Prostate gland (tissue), 2 donors: ENCODE measurements around the gene CFAP61. TPM values are rescaled to one million over a fixed set of nuclear protein-coding genes. Genes with fewer than 3 reads are reported as not detected.

ENCODE experiments used
- DNase-seq: peaks from one replicate; pipeline ENCODE4 v3.0.0-alpha.2; 2019; ENCODE audit warnings: low spot score
- H3K27ac ChIP-seq, 2 donors: fragments of 200-600 bp; sonication (generic); 2 replicates each; pipeline ENCODE4 v1.5.1; 2017 to 2019
- H3K27me3 ChIP-seq: fragments of 200-600 bp; sonication (generic); replicated peaks from 2 replicates; pipeline ENCODE4 v1.5.1; 2019; ENCODE audit not compliant: insufficient read depth
- H3K36me3 ChIP-seq, 2 donors: fragments of 200-600 bp; sonication (generic); 1 replicate in 1 of 2; 2 replicates in 1 of 2; pipeline versions ENCODE4 v1.5.1 to v1.8.1; 2017 to 2019
- H3K4me1 ChIP-seq: fragments of 200-600 bp; sonication (generic); replicated peaks from 2 replicates; pipeline ENCODE4 v1.5.1; 2019
- H3K4me3 ChIP-seq, 2 donors: fragments of 200-600 bp; sonication (generic); 2 replicates each; pipeline ENCODE4 v1.5.1; 2017 to 2019
- H3K9me3 ChIP-seq: fragments of 200-600 bp; sonication (generic); 2 replicates; pipeline ENCODE4 v1.5.1; 2017
- CTCF ChIP-seq, 4 experiments: fragments of 200-600 bp in 2 of 4; fragments of 450-650 bp in 2 of 4; sonication (generic) in 2 of 4; IDR thresholded peaks; 1 replicate in 3 of 4; 2 replicates in 1 of 4; pipeline ENCODE4 v1.5.1; 2016 to 2019; ENCODE audit warnings: antibody characterized with exemption in 4 of 4, mild to moderate bottlenecking in 2 of 4, moderate library complexity in 2 of 4
- POLR2A ChIP-seq: fragments of 450-650 bp; IDR thresholded peaks from one replicate; pipeline ENCODE4 v1.6.1; 2016; ENCODE audit warnings: antibody characterized with exemption, mild to moderate bottlenecking
- POLR2AphosphoS5 ChIP-seq: sonication (generic); formaldehyde crosslinking; IDR thresholded peaks from one replicate; pipeline ENCODE4 v1.6.1; 2017; ENCODE audit warnings: antibody characterized with exemption
- WGBS: methylation state at CpG from one replicate; pipeline ENCODE4 v1.1.5; 2018; 5-methylcytosine and 5-hydroxymethylcytosine counted together
- intact Hi-C: fragments of 100-400 bp; cut with DNase I; formaldehyde crosslinking; loops from one replicate; pipeline ENCODE4 v1.14.2; 2022
- total RNA-seq, 2 donors: library from RNA; depleted of rRNA; stranded (reverse); fragments of >200 nt; gene quantifications; one replicate each; pipeline ENCODE4 v1.1.0, GENCODE V29; 2016

Gene CFAP61
- total RNA-seq, 2 donors from 2014 or later, result 0.14 to 8.1 TPM

GRCh38 chr20:20089939-20090338 lies 37.6 kb downstream of the CFAP61 start:
- no peak for DNase-seq
- 69% methylated on average over 1 of the region's 1 CpG for WGBS
- Histone ChIP-seq H3K9me3 (no peaks in the 10 kb centered on the region), H3K4me1 (no peaks in the 10 kb centered on the region), H3K4me3 (no peak overlapping the region), H3K27ac (no peak overlapping the region), H3K27me3 (no peaks in the 10 kb centered on the region), H3K36me3 (no peaks in the 10 kb centered on the region)
- intact Hi-C loops, result no loop called here
- TF ChIP-seq POLR2AphosphoS5 (no peak), CTCF (IDR thresholded peaks at IDR 0.05) (no peak), POLR2A (no peak)

GRCh38 chr20:20092827-20093226 lies 40.5 kb downstream of the CFAP61 start:
- H3K4me1 ChIP-seq, result no peaks in the 10 kb centered on the region
- no peaks in the 10 kb centered on the region for H3K27me3 ChIP-seq
- DNase-seq, result no peak
- WGBS, result 81% methylated on average over 4 of the region's 4 CpGs
- H3K27ac ChIP-seq, result no peak overlapping the region
- TF ChIP-seq CTCF (IDR thresholded peaks at IDR 0.05), result no peak
- TF ChIP-seq POLR2A, result no peak
- TF ChIP-seq POLR2AphosphoS5, result no peak
- intact Hi-C loops, result no loop called here
- H3K36me3 ChIP-seq, result no peaks in the 10 kb centered on the region
- H3K9me3 ChIP-seq, result no peaks in the 10 kb centered on the region
- H3K4me3 ChIP-seq, result no peak overlapping the region

GRCh38 chr20:20094410-20094809 lies 42.1 kb downstream of the CFAP61 start:
- WGBS, result 78% methylated on average over 6 of the region's 6 CpGs
- TF ChIP-seq POLR2AphosphoS5, result no peak
- no peak for TF ChIP-seq POLR2A
- TF ChIP-seq CTCF (IDR thresholded peaks at IDR 0.05), result no peak
- no peak overlapping the region for H3K4me3 ChIP-seq
- no peak for DNase-seq
- H3K36me3 ChIP-seq, result no peaks in the 10 kb centered on the region
- H3K9me3 ChIP-seq, result no peaks in the 10 kb centered on the region
- intact Hi-C loops, result no loop called here
- no peaks in the 10 kb centered on the region for H3K4me1 ChIP-seq
- H3K27me3 ChIP-seq, result no peaks in the 10 kb centered on the region
- H3K27ac ChIP-seq, result no peak overlapping the region

GRCh38 chr20:20095114-20095872 lies 43.0 kb downstream of the CFAP61 start:
- no peak overlapping the region for H3K27ac ChIP-seq
- intact Hi-C loops, result no loop called here
- no peaks in the 10 kb centered on the region for H3K36me3 ChIP-seq
- no peak for DNase-seq
- no peak overlapping the region for H3K4me3 ChIP-seq
- TF ChIP-seq CTCF (IDR thresholded peaks at IDR 0.05) (no peak), POLR2AphosphoS5 (no peak), POLR2A (no peak)
- H3K27me3 ChIP-seq, result no peaks in the 10 kb centered on the region
- H3K4me1 ChIP-seq, result no peaks in the 10 kb centered on the region
- no peaks in the 10 kb centered on the region for H3K9me3 ChIP-seq
- 93% methylated on average over 10 of the region's 10 CpGs for WGBS

GRCh38 chr20:20096421-20096820 lies 44.1 kb downstream of the CFAP61 start:
- DNase-seq, result no peak
- H3K36me3 ChIP-seq, result no peaks in the 10 kb centered on the region
- TF ChIP-seq POLR2AphosphoS5 (no peak), CTCF (IDR thresholded peaks at IDR 0.05) (no peak), POLR2A (no peak)
- H3K4me1 ChIP-seq, result no peaks in the 10 kb centered on the region
- intact Hi-C loops, result no loop called here
- H3K4me3 ChIP-seq, result no peak overlapping the region
- no peaks in the 10 kb centered on the region for H3K9me3 ChIP-seq
- 66% methylated on average over 11 of the region's 11 CpGs for WGBS
- H3K27me3 ChIP-seq, result no peaks in the 10 kb centered on the region
- no peak overlapping the region for H3K27ac ChIP-seq
